ENCODE results near the gene NRG3.

DNA sequence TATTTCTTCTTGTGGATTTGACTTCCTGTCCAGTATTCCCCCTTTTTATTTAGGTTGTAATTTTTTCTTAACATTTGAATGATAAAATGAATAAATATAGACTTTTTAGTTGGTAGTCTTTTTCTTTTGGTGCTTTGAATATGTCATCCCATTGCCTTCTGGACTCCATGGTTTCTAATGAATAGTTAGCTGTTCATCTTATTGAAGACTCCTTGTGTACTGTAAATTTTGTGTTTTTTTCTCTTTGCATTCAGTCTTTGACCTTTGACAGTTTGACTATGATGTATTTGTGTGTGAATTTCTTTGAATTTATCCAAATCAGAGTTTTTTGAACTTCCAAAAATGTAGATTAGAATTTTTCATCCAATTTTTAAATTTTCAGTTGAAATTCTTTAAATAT is 554.3 kb downstream of the NRG3 start:
- TF ChIP-seq POLR2A (IDR thresholded peaks at IDR 0.05) (no peak), CTCF (IDR thresholded peaks at IDR 0.05) (no peak)

All from testis (tissue), 2 donors.